Ishikawa (cell line): ENCODE results near the gene FARS2.

Experiments used
- EGR1 ChIP-seq: IDR thresholded peaks from 2 replicates; pipeline ENCODE4 v1.6.1; 2012
- EP300 ChIP-seq: IDR thresholded peaks from 2 replicates; pipeline ENCODE4 v1.6.1; 2012; ENCODE audit warnings: borderline replicate concordance
- FOXM1 ChIP-seq: IDR thresholded peaks from 2 replicates; pipeline ENCODE4 v1.6.1; 2012; ENCODE audit warnings: low read depth, borderline replicate concordance
- NFIC ChIP-seq: IDR thresholded peaks from 2 replicates; pipeline ENCODE4 v1.6.1; 2012
- TF ChIP-seq, protein P1 (sequence below): IDR thresholded peaks from 2 replicates; pipeline ENCODE4 v1.6.1; 2012
- TF ChIP-seq, protein P2 (sequence below): IDR thresholded peaks from 2 replicates; pipeline ENCODE4 v1.6.1; 2012

DNA sequence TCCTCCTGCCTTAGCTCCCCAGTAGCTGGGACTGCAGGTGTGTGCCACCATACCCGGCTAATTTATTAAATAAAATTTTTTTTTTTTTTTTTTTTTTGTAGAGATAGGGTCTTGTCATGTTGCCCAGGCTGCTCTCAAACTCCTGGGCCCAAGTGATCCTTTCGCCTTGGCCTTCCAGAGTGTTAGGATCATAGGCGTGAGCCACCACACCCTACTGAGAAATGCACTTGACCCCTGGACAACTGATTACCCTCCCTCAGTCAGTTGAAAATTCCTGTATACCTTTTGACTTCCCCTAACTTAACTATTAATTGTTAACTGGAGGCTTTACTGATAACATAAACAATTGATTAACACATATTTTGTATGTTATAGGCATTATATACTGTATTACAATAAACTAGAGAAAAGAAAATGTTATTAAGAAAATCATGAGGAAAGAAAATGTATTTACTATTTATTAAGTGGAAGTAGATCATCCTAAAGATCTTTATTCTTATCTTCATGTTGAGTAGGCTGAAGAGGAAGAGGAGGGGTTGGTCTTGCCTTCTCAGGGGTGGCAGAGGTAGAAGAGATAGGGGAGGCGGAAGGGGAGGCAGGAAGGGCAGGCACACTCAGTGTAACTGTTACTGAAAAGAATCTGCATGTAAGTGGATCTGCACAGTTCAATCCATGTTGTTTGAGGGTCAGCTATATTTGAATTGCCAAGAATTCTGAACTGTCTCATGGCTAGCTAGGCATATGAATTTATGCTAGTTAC, 104.3 kb downstream of the FARS2 start:
- TF ChIP-seq NFIC: no peak
- no peak for TF ChIP-seq EP300
- TF ChIP-seq FOXM1: no peak
- TF ChIP-seq EGR1: no peak
- TF ChIP-seq, protein P1, sequence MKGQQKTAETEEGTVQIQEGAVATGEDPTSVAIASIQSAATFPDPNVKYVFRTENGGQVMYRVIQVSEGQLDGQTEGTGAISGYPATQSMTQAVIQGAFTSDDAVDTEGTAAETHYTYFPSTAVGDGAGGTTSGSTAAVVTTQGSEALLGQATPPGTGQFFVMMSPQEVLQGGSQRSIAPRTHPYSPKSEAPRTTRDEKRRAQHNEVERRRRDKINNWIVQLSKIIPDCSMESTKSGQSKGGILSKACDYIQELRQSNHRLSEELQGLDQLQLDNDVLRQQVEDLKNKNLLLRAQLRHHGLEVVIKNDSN: no peak
- TF ChIP-seq, protein P2, sequence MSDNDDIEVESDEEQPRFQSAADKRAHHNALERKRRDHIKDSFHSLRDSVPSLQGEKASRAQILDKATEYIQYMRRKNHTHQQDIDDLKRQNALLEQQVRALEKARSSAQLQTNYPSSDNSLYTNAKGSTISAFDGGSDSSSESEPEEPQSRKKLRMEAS: no peak
